ENCODE data around the gene ODF2.
"Not testable (repeated sequence)": the region's sequence is repeated elsewhere in the genome, so short reads cannot be mapped to it uniquely, and the experiment has no call there.

The ODF2 gene

GRCh38 chr9:128420060-128420650 is 35.7 kb upstream of the ODF2 start:
- peak overlapping the region; percentile 88 for H3K27ac ChIP-seq
- peak; percentile 97 for TF ChIP-seq CTCF (conservative IDR thresholded peaks at IDR 0.05)

GRCh38 chr9:128420651-128421481 is 34.9 kb upstream of the ODF2 start, which contains the start of gene CERCAM:
TSS of gene CERCAM (plus strand) at chr9:128420857. CDS start at chr9:128420878, 21 bp downstream.
- peak within 1 kb of the TSS; percentile 88 for H3K27ac ChIP-seq

GRCh38 chr9:128421482-128421996 is 34.3 kb upstream of the ODF2 start:
- no peak for TF ChIP-seq CTCF (conservative IDR thresholded peaks at IDR 0.05)
- H3K27ac ChIP-seq = peak overlapping the region; percentile 88

More at GRCh38 chr9:128420651-128421481, 34.9 kb upstream of the ODF2 start, which contains the start of gene CERCAM:
- TF ChIP-seq CTCF (conservative IDR thresholded peaks at IDR 0.05) = no peak

- not testable (repeated sequence) for H3K27ac ChIP-seq
Observed at GRCh38 chr9:128422022-128422782, 33.6 kb upstream of the ODF2 start.

GRCh38 chr9:128422783-128423150 is 33.0 kb upstream of the ODF2 start:
- TF ChIP-seq CTCF (conservative IDR thresholded peaks at IDR 0.05) = no peak
- H3K27ac ChIP-seq = no peak overlapping the region

GRCh38 chr9:128423356-128423755 is 32.5 kb upstream of the ODF2 start:
- H3K27ac ChIP-seq = not testable (repeated sequence)

GRCh38 chr9:128424268-128424780 is 31.5 kb upstream of the ODF2 start:
- H3K27ac ChIP-seq = no peak overlapping the region
- TF ChIP-seq CTCF (conservative IDR thresholded peaks at IDR 0.05) = no peak

All from VCaP (cell line).